ENCODE results near the gene FLOT1. TPM values are rescaled to one million over a fixed set of nuclear protein-coding genes. Genes with fewer than 3 reads are reported as not detected.

FLOT1 gene
- polyA plus RNA-seq, 2 of the 4 experiments (the other 2 are of a cell fraction), result 89.7 to 135 TPM

GRCh38 chr6:30717129-30717844 lies 25.2 kb downstream of the FLOT1 start, which contains the start of gene MDC1 (continued):
- TF ChIP-seq, protein P1, sequence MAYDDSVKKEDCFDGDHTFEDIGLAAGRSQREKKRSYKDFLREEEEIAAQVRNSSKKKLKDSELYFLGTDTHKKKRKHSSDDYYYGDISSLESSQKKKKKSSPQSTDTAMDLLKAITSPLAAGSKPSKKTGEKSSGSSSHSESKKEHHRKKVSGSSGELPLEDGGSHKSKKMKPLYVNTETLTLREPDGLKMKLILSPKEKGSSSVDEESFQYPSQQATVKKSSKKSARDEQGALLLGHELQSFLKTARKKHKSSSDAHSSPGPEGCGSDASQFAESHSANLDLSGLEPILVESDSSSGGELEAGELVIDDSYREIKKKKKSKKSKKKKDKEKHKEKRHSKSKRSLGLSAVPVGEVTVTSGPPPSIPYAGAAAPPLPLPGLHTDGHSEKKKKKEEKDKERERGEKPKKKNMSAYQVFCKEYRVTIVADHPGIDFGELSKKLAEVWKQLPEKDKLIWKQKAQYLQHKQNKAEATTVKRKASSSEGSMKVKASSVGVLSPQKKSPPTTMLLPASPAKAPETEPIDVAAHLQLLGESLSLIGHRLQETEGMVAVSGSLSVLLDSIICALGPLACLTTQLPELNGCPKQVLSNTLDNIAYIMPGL (CRISPR knock-in tag; IDR thresholded peaks at IDR 0.05; ENCODE audit: borderline replicate concordance), result no peak
- TF ChIP-seq, protein P2, sequence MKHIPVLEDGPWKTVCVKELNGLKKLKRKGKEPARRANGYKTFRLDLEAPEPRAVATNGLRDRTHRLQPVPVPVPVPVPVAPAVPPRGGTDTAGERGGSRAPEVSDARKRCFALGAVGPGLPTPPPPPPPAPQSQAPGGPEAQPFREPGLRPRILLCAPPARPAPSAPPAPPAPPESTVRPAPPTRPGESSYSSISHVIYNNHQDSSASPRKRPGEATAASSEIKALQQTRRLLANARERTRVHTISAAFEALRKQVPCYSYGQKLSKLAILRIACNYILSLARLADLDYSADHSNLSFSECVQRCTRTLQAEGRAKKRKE (CRISPR knock-in tag; IDR thresholded peaks at IDR 0.05; ENCODE audit: low read depth), result no peak; the same call in 1 of the 2 replicates
- TF ChIP-seq EP300 (IDR thresholded peaks at IDR 0.05) (no peak), ZSCAN20 (CRISPR knock-in tag; IDR thresholded peaks at IDR 0.05) (no peak), HOXA7 (CRISPR knock-in tag; IDR thresholded peaks at IDR 0.05) (no peak), RARB (CRISPR knock-in tag; IDR thresholded peaks at IDR 0.05) (no peak), HEYL (CRISPR knock-in tag; IDR thresholded peaks at IDR 0.05) (no peak), E2F6 (IDR thresholded peaks at IDR 0.05; ENCODE audit: borderline replicate concordance, low read depth) (peak; percentile 60; the same call in 1 of the 2 replicates)

- ATAC-seq, result no peak; a peak in 1 of 6 replicates
- H3K27ac ChIP-seq, result peak overlapping the region; percentile 95 to 97
- CTCF ChIA-PET, result interaction anchor here (0.8 to 18.8 kb wide), 6 partner anchors 10 to 39 kb away, joined by 3 to 539 read pairs (median 3); partner anchors contain the start of gene DHX16
- 0% methylated on average over 8 of the region's 8 CpGs for WGBS (ENCODE audit: missing lambda C conversion rate)
- H3K4me1 ChIP-seq, result peaks cover 22% of the 10 kb centered on the region
- TF ChIP-seq HOXB13 (CRISPR knock-in tag; IDR thresholded peaks at IDR 0.05; ENCODE audit: low read depth), result 0 out of 2 replicates have a peak, but pooled peaks have one; percentile 43
- TF ChIP-seq RAD21 (conservative IDR thresholded peaks at IDR 0.05 in 1 of 2, IDR thresholded peaks at IDR 0.05 in 1 of 2), result no peak
- no peak for TF ChIP-seq E2F6 (IDR thresholded peaks at IDR 0.05; ENCODE audit: borderline replicate concordance, low read depth)
- H3K4me2 ChIP-seq, result peak overlapping the region; percentile 87
- no peaks in the 10 kb centered on the region for H3K9me3 ChIP-seq
- POLR2A ChIA-PET, result interaction anchor here (0.6 to 1.4 kb wide), 13 partner anchors 9 to 102 kb away, joined by 3 to 12 read pairs (median 4); partner anchors contain the start of genes FLOT1, MRPS18B, NRM and PPP1R10
- no peak for FAIRE-seq
- H3K4me3 ChIP-seq, result peak overlapping the region; percentile 63
- DNase-seq (ENCODE audit: low read depth in 1 of 2, low spot score in 1 of 2), result no peak
These were observed 25.7 kb downstream of the FLOT1 start for GRCh38 chr6:30716879-30717128.

DNA sequence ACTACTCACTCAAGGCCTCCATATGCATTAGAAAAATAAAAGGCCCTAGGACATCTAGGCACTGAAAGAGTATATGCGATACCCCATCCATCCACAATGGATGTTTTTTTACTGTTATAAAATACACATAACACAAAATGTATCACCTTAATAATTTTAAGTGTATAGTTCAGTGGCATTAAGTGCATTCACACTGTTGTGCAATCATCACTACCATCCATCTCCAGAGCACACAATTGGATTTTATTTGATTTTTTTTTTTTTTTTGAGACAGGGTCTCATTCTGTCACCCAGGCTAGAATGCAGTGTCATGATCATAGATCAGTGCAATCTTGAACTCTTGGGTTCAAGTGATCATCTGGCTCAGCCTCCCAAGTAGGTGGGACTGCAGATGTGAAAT lies 28.2 kb downstream of the FLOT1 start:
- 100% methylated on average over 1 of the region's 1 CpG for WGBS (ENCODE audit: missing lambda C conversion rate)
- Histone ChIP-seq H3K4me1 (peaks cover 29% of the 10 kb centered on the region), H3K9me3 (no peaks in the 10 kb centered on the region), H3K27ac (no peak overlapping the region), H3K4me3 (no peak overlapping the region), H3K4me2 (no peak overlapping the region)
- ATAC-seq (no peak), FAIRE-seq (no peak), DNase-seq (ENCODE audit: low read depth in 1 of 2, low spot score in 1 of 2) (no peak)
- ChIA-PET CTCF (no interaction called here), POLR2A (no interaction called here)
- TF ChIP-seq, protein P3, sequence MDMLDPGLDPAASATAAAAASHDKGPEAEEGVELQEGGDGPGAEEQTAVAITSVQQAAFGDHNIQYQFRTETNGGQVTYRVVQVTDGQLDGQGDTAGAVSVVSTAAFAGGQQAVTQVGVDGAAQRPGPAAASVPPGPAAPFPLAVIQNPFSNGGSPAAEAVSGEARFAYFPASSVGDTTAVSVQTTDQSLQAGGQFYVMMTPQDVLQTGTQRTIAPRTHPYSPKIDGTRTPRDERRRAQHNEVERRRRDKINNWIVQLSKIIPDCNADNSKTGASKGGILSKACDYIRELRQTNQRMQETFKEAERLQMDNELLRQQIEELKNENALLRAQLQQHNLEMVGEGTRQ (IDR thresholded peaks at IDR 0.05), result no peak
- TF ChIP-seq KDM5A (IDR thresholded peaks at IDR 0.05) (no peak), HOXA7 (CRISPR knock-in tag; IDR thresholded peaks at IDR 0.05) (no peak), ZFP36 (IDR thresholded peaks at IDR 0.05; ENCODE audit: borderline replicate concordance, partially characterized antibody) (no peak), CTCF (IDR thresholded peaks at IDR 0.05) (no peak), HOXB5 (CRISPR knock-in tag; IDR thresholded peaks at IDR 0.05) (no peak), SMC3 (IDR thresholded peaks at IDR 0.05) (no peak), CBX2 (IDR thresholded peaks at IDR 0.05; ENCODE audit: borderline replicate concordance, low read depth) (no peak), CBX8 (IDR thresholded peaks at IDR 0.05) (no peak), MAFK (IDR thresholded peaks at IDR 0.05; ENCODE audit: partially characterized antibody) (no peak), MAX (IDR thresholded peaks at IDR 0.05) (no peak), NPAS2 (CRISPR knock-in tag; IDR thresholded peaks at IDR 0.05; ENCODE audit: borderline replicate concordance) (no peak)
- TF ChIP-seq, protein P4, sequence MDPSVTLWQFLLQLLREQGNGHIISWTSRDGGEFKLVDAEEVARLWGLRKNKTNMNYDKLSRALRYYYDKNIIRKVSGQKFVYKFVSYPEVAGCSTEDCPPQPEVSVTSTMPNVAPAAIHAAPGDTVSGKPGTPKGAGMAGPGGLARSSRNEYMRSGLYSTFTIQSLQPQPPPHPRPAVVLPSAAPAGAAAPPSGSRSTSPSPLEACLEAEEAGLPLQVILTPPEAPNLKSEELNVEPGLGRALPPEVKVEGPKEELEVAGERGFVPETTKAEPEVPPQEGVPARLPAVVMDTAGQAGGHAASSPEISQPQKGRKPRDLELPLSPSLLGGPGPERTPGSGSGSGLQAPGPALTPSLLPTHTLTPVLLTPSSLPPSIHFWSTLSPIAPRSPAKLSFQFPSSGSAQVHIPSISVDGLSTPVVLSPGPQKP (IDR thresholded peaks at IDR 0.05; ENCODE audit: low read depth, low read length), result no peak
- TF ChIP-seq, protein P1 (CRISPR knock-in tag; IDR thresholded peaks at IDR 0.05; ENCODE audit: borderline replicate concordance), result no peak

Measured in A549 (cell line).